AG04450 (cell line): ENCODE measurements around the gene TNRC6C. TPM values are rescaled to one million over a fixed set of nuclear protein-coding genes. Genes with fewer than 3 reads are reported as not detected.

Experiments
- CTCF ChIA-PET: fragments of 300-600, 350-600 bp; formaldehyde crosslinking; extraction: SDS; loops from one replicate; lab custom pipeline; 2022; ENCODE audit warnings: antibody characterized with exemption, inconsistent platforms; lab: Charles Lee
- POLR2A ChIA-PET: fragments of 350-600 bp; formaldehyde crosslinking; extraction: SDS; loops from one replicate; lab custom pipeline; 2021; ENCODE audit warnings: antibody characterized with exemption, inconsistent platforms; lab: Yijun Ruan, JAX
- DNase-seq: peaks from one replicate; pipeline ENCODE4 v3.0.0-alpha.2; 2011; ENCODE audit warnings: low read depth, low spot score
- H3K27ac ChIP-seq: one replicate; pipeline ENCODE4 v1.5.1; 2012; ENCODE audit warnings: low read depth, low read length, control low read depth
- H3K27me3 ChIP-seq: one replicate; pipeline ENCODE4 v1.6.0; 2012; ENCODE audit warnings: low read length; ENCODE audit not compliant: control insufficient read depth, insufficient read depth
- H3K4me3 ChIP-seq: 2 replicates; pipeline ENCODE4 v1.5.1; 2011; ENCODE audit warnings: mild to moderate bottlenecking, low read depth, low read length, control low read depth
- H3K9me3 ChIP-seq: 2 replicates; pipeline ENCODE4 v1.5.1; 2012; ENCODE audit warnings: low read length; ENCODE audit not compliant: control insufficient read depth, insufficient read depth
- polyA plus RNA-seq: library from polyadenylated mRNA; depleted of rRNA; stranded (reverse); fragments of >200 nt; gene quantifications from 2 replicates; pipeline ENCODE4 v1.2.3, GENCODE V29; 2011
- TF ChIP-seq, protein P1 (sequence below): IDR thresholded peaks from 2 replicates; pipeline ENCODE4 v1.5.1; 2011; ENCODE audit warnings: low read depth, low read length, control low read depth, inconsistent platforms

Gene TNRC6C
- polyA plus RNA-seq, 1 experiment, result 1.2 TPM

DNA sequence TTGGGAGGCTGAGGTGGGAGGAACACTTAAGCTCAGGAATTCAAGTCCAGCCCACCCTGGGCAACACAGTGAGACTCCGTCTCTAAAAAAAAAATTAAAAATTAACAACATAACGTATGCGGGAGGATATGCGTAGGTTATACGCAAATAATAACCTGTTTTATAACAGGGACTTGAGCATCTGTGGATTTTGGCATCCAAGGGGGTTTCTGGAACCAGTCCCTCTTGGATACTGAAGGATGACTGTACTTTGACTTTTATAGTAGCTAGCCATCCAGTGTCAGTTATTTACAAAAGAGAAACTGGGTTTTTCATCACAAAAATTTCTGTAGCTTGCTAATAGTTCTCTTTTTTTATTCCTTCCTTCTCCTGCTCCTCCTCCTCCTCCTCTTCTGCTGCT lies 64.5 kb downstream of the TNRC6C start:
- no peak overlapping the region for H3K4me3 ChIP-seq
- TF ChIP-seq, protein P1, sequence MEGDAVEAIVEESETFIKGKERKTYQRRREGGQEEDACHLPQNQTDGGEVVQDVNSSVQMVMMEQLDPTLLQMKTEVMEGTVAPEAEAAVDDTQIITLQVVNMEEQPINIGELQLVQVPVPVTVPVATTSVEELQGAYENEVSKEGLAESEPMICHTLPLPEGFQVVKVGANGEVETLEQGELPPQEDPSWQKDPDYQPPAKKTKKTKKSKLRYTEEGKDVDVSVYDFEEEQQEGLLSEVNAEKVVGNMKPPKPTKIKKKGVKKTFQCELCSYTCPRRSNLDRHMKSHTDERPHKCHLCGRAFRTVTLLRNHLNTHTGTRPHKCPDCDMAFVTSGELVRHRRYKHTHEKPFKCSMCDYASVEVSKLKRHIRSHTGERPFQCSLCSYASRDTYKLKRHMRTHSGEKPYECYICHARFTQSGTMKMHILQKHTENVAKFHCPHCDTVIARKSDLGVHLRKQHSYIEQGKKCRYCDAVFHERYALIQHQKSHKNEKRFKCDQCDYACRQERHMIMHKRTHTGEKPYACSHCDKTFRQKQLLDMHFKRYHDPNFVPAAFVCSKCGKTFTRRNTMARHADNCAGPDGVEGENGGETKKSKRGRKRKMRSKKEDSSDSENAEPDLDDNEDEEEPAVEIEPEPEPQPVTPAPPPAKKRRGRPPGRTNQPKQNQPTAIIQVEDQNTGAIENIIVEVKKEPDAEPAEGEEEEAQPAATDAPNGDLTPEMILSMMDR, result no peak
- ChIA-PET POLR2A (interaction anchor here (0.5 to 1.0 kb wide), 2 partner anchors 65 to 899 kb away, joined by 3 to 5 read pairs; partner anchors contain the start of gene TNRC6C), CTCF (interaction anchor here (0.6 to 4.0 kb wide), 4 partner anchors 9 to 164 kb away, joined by 3 to 17 read pairs (median 6); partner anchors contain the start of genes AFMID and TK1)
- H3K9me3 ChIP-seq, result no peaks in the 10 kb centered on the region
- no peak overlapping the region for H3K27ac ChIP-seq
- no peak for DNase-seq
- H3K27me3 ChIP-seq, result no peaks in the 10 kb centered on the region

GRCh38 chr17:78026381-78026780 lies 67.9 kb downstream of the TNRC6C start:
- H3K27ac ChIP-seq, result no peak overlapping the region
- H3K27me3 ChIP-seq, result no peaks in the 10 kb centered on the region
- POLR2A ChIA-PET, result interaction anchor here (1.6 kb wide), 1 partner anchor 68 kb away, joined by 7 read pairs; the partner anchor contains the start of gene TNRC6C
- DNase-seq, result no peak
- no peak overlapping the region for H3K4me3 ChIP-seq
- no peaks in the 10 kb centered on the region for H3K9me3 ChIP-seq
- TF ChIP-seq, protein P1, result no peak
- CTCF ChIA-PET, result interaction anchor here (1.3 to 2.8 kb wide), 3 partner anchors 7 to 15 kb away, joined by 4 to 10 read pairs (median 6); no protein-coding TSS in a partner anchor

GRCh38 chr17:78027121-78027520 lies 68.6 kb downstream of the TNRC6C start:
- CTCF ChIA-PET, result interaction anchor here (1.3 to 2.8 kb wide), 3 partner anchors 8 to 14 kb away, joined by 4 to 10 read pairs (median 6); no protein-coding TSS in a partner anchor
- DNase-seq, result no peak
- Histone ChIP-seq H3K27me3 (no peaks in the 10 kb centered on the region), H3K27ac (no peak overlapping the region), H3K9me3 (no peaks in the 10 kb centered on the region), H3K4me3 (no peak overlapping the region)
- POLR2A ChIA-PET, result no interaction called here
- TF ChIP-seq, protein P1, result no peak

- no peaks in the 10 kb centered on the region for H3K9me3 ChIP-seq
- TF ChIP-seq, protein P1, result no peak
- no peak for DNase-seq
- H3K27ac ChIP-seq, result no peak overlapping the region
- ChIA-PET CTCF (interaction anchor here (0.6 to 1.1 kb wide), 3 partner anchors 10 to 147 kb away, joined by 3 to 8 read pairs (median 4); no protein-coding TSS in a partner anchor), POLR2A (interaction anchor here (0.6 to 1.5 kb wide), 2 partner anchors 71 to 358 kb away, joined by 3 to 4 read pairs; partner anchors contain the start of gene TNRC6C)
- no peak overlapping the region for H3K4me3 ChIP-seq
- no peaks in the 10 kb centered on the region for H3K27me3 ChIP-seq
These were observed 71.2 kb downstream of the TNRC6C start for GRCh38 chr17:78029697-78030096.

- no peaks in the 10 kb centered on the region for H3K9me3 ChIP-seq
- TF ChIP-seq, protein P1, result no peak
- DNase-seq, result no peak
- H3K27ac ChIP-seq, result no peak overlapping the region
- H3K27me3 ChIP-seq, result no peaks in the 10 kb centered on the region
- ChIA-PET POLR2A (interaction anchor here (1.3 kb wide), 2 partner anchors 10 to 73 kb away, joined by 3 to 10 read pairs; partner anchors contain the start of gene TNRC6C), CTCF (interaction anchor here (0.7 to 3.0 kb wide), 6 partner anchors 9 to 489 kb away, joined by 3 to 16 read pairs (median 4); no protein-coding TSS in a partner anchor)
- H3K4me3 ChIP-seq, result no peak overlapping the region
These were observed 72.9 kb downstream of the TNRC6C start for GRCh38 chr17:78031435-78031834.
